Measurements from ENCODE around the gene PRKCH. TPM values are rescaled to one million over a fixed set of nuclear protein-coding genes. Genes with fewer than 3 reads are reported as not detected.
A peak's percentile ranks its signal among the peaks of the same experiment; 100 is the strongest.

PRKCH gene
- total RNA-seq, 1 experiment from 2014 or later, result 2.7 TPM

GRCh38 chr14:61320806-61321384 is 484 bp upstream of the PRKCH start:
- BruUV-seq (replicated peaks), result no TSS peak
- DNase-seq (ENCODE audit: low read depth, low spot score) (no peak), ATAC-seq (peak; percentile 27; the same call in 1 of the 2 replicates)
- POLR2A ChIA-PET, result interaction anchor here (0.6 kb wide), 1 partner anchor 424 kb away, joined by 4 read pairs; no protein-coding TSS in a partner anchor
- TF ChIP-seq, protein P1, sequence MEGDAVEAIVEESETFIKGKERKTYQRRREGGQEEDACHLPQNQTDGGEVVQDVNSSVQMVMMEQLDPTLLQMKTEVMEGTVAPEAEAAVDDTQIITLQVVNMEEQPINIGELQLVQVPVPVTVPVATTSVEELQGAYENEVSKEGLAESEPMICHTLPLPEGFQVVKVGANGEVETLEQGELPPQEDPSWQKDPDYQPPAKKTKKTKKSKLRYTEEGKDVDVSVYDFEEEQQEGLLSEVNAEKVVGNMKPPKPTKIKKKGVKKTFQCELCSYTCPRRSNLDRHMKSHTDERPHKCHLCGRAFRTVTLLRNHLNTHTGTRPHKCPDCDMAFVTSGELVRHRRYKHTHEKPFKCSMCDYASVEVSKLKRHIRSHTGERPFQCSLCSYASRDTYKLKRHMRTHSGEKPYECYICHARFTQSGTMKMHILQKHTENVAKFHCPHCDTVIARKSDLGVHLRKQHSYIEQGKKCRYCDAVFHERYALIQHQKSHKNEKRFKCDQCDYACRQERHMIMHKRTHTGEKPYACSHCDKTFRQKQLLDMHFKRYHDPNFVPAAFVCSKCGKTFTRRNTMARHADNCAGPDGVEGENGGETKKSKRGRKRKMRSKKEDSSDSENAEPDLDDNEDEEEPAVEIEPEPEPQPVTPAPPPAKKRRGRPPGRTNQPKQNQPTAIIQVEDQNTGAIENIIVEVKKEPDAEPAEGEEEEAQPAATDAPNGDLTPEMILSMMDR (IDR thresholded peaks at IDR 0.05), result no peak
- H3K36me3 ChIP-seq (ENCODE audit: control insufficient read depth, insufficient read depth, low read length), result no peaks in the 10 kb centered on the region; the same call in 1 of the 2 replicates
- CTCF ChIA-PET, result interaction anchor here (1.1 kb wide), 1 partner anchor 517 kb away, joined by 3 read pairs; no protein-coding TSS in a partner anchor
- peaks cover 6% of the 10 kb centered on the region; the same call in 1 of the 2 replicates for H3K27me3 ChIP-seq (ENCODE audit: control insufficient read depth, insufficient read depth, low read length)
- H3K4me1 ChIP-seq (ENCODE audit: control insufficient read depth, insufficient read depth, low read length), result no peaks in the 10 kb centered on the region
- intact Hi-C loops (cut with micrococcal nuclease; ENCODE audit: unreplicated experiment) (no loop called here), in situ Hi-C loops (cut with HindIII; ENCODE audit: low pct_unique_long_range_greater_than_20kb, low sequenced_read_pairs) (no loop called here)
- no peaks in the 10 kb centered on the region for H3K9me3 ChIP-seq (ENCODE audit: control insufficient read depth, insufficient read depth, low read depth, low read length)
- H3K27ac ChIP-seq (ENCODE audit: low read length), result no peak overlapping the region
- peak overlapping the region; percentile 47 to 48 for H3K4me3 ChIP-seq (ENCODE audit: low read depth in 2 of 2, low read length in 2 of 2)

DNA sequence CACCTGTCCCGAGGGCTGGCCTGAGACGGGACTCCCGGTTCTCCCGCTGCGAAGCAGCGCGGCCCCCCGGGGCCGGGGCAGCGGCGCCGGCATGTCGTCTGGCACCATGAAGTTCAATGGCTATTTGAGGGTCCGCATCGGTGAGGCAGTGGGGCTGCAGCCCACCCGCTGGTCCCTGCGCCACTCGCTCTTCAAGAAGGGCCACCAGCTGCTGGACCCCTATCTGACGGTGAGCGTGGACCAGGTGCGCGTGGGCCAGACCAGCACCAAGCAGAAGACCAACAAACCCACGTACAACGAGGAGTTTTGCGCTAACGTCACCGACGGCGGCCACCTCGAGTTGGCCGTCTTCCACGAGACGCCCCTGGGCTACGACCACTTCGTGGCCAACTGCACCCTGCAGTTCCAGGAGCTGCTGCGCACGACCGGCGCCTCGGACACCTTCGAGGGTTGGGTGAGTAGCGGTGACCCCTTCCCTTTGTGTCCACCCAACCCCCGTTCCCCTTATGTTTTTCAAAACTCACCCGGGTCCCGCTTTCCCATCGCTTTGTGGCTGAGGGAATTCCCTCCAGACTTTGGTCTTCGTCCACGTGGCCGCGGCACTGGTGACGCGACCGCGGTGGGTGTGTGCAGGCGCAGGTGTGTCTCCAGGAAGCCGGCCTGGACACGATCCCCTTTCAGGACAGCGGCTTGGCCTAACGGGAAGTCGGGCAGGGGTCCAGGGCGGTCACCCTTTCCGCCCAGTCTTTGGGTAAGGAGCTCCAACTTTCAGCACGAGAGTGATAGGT is 826 bp downstream of the PRKCH start:
- peaks cover 6% of the 10 kb centered on the region; the same call in 1 of the 2 replicates for H3K27me3 ChIP-seq (ENCODE audit: control insufficient read depth, insufficient read depth, low read length)
- no peaks in the 10 kb centered on the region for H3K9me3 ChIP-seq (ENCODE audit: control insufficient read depth, insufficient read depth, low read depth, low read length)
- ATAC-seq (no peak), DNase-seq (ENCODE audit: low read depth, low spot score) (no peak)
- H3K36me3 ChIP-seq (ENCODE audit: control insufficient read depth, insufficient read depth, low read length), result no peaks in the 10 kb centered on the region; the same call in 1 of the 2 replicates
- H3K4me3 ChIP-seq (ENCODE audit: low read depth in 2 of 2, low read length in 2 of 2), result peak overlapping the region; percentile 47 to 48
- POLR2A ChIA-PET, result no interaction called here
- no peak for TF ChIP-seq TCF7L2 (IDR thresholded peaks at IDR 0.05; ENCODE audit: low read depth, low read length)
- no peak for TF ChIP-seq POLR2AphosphoS5 (IDR thresholded peaks at IDR 0.05; ENCODE audit: low read depth, low read length)
- TF ChIP-seq SIN3A (IDR thresholded peaks at IDR 0.05; ENCODE audit: borderline replicate concordance, insufficient read depth, low read depth, low read length), result no peak
- TF ChIP-seq, protein P2, sequence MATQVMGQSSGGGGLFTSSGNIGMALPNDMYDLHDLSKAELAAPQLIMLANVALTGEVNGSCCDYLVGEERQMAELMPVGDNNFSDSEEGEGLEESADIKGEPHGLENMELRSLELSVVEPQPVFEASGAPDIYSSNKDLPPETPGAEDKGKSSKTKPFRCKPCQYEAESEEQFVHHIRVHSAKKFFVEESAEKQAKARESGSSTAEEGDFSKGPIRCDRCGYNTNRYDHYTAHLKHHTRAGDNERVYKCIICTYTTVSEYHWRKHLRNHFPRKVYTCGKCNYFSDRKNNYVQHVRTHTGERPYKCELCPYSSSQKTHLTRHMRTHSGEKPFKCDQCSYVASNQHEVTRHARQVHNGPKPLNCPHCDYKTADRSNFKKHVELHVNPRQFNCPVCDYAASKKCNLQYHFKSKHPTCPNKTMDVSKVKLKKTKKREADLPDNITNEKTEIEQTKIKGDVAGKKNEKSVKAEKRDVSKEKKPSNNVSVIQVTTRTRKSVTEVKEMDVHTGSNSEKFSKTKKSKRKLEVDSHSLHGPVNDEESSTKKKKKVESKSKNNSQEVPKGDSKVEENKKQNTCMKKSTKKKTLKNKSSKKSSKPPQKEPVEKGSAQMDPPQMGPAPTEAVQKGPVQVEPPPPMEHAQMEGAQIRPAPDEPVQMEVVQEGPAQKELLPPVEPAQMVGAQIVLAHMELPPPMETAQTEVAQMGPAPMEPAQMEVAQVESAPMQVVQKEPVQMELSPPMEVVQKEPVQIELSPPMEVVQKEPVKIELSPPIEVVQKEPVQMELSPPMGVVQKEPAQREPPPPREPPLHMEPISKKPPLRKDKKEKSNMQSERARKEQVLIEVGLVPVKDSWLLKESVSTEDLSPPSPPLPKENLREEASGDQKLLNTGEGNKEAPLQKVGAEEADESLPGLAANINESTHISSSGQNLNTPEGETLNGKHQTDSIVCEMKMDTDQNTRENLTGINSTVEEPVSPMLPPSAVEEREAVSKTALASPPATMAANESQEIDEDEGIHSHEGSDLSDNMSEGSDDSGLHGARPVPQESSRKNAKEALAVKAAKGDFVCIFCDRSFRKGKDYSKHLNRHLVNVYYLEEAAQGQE (IDR thresholded peaks at IDR 0.05; ENCODE audit: insufficient read depth in 1 of 2, low read depth in 2 of 2, low read length in 1 of 2), result no peak
- TF ChIP-seq, protein P1 (IDR thresholded peaks at IDR 0.05), result no peak
- no peaks in the 10 kb centered on the region for H3K4me1 ChIP-seq (ENCODE audit: control insufficient read depth, insufficient read depth, low read length)
- no TSS peak for BruUV-seq (replicated peaks)
- intact Hi-C loops (cut with micrococcal nuclease; ENCODE audit: unreplicated experiment), result no loop called here
- in situ Hi-C loops (cut with HindIII; ENCODE audit: low pct_unique_long_range_greater_than_20kb, low sequenced_read_pairs), result no loop called here
- CTCF ChIA-PET, result interaction anchor here (1.1 kb wide), 1 partner anchor 516 kb away, joined by 3 read pairs; no protein-coding TSS in a partner anchor
- H3K27ac ChIP-seq (ENCODE audit: low read length), result no peak overlapping the region

Measured in Panc1 (cell line).